Stomach (tissue), 4 donors: ENCODE results near the gene ST6GALNAC6.

Source experiments
- CTCF ChIP-seq, 7 experiments: fragments of 450-650 bp in 4 of 7; fragments of 200-600 bp in 3 of 7; sonication (generic) in 3 of 7; IDR thresholded peaks; one replicate each; pipeline ENCODE4 v1.5.1; 2016 to 2019; ENCODE audit warnings: antibody characterized with exemption in 7 of 7, control low read depth in 2 of 7, mild to moderate bottlenecking in 1 of 7
- POLR2A ChIP-seq, 4 donors: fragments of 450-650 bp; IDR thresholded peaks; one replicate each; pipeline ENCODE4 v1.6.1; 2016; ENCODE audit warnings: antibody characterized with exemption in 4 of 4, control low read depth in 2 of 4, mild to moderate bottlenecking in 1 of 4, moderate library complexity in 1 of 4
- POLR2AphosphoS5 ChIP-seq, 3 donors: sonication (generic); formaldehyde crosslinking; IDR thresholded peaks; one replicate each; pipeline ENCODE4 v1.6.1; 2016; ENCODE audit warnings: antibody characterized with exemption in 3 of 3

- TF ChIP-seq POLR2A (IDR thresholded peaks at IDR 0.05) = no peak
- TF ChIP-seq CTCF (IDR thresholded peaks at IDR 0.05) = no peak
- peak in 1 of 3 donors; percentile 43 for TF ChIP-seq POLR2AphosphoS5 (IDR thresholded peaks at IDR 0.05)
These were observed 13.5 kb upstream of the ST6GALNAC6 start for GRCh38 chr9:127912882-127913281.
